Endothelial cell of umbilical vein (primary cell): ENCODE data around the gene EYS. TPM values are rescaled to one million over a fixed set of nuclear protein-coding genes. Genes with fewer than 3 reads are reported as not detected.

Experiments used
- BruUV-seq: library from RNA; stranded (reverse); fragments of 400-500 nt; replicated peaks from 2 replicates; lab custom pipeline; 2021; lab: Mats Ljungman, UMichigan
- CTCF ChIA-PET: fragments of 300-600, 350-600 bp; sonication (Branson Sonifier 250); formaldehyde crosslinking; loops from one replicate; lab custom pipeline; 2021; ENCODE audit warnings: antibody characterized with exemption, inconsistent platforms; lab: Charles Lee
- POLR2A ChIA-PET: fragments of 300-600, 350-600 bp; sonication (Branson Sonifier 250); formaldehyde crosslinking; loops from one replicate; lab custom pipeline; 2021; ENCODE audit warnings: antibody characterized with exemption, inconsistent platforms; lab: Charles Lee
- DNase-seq: peaks from one replicate; pipeline ENCODE4 v3.0.0-alpha.2; 2011; ENCODE audit warnings: low read depth, low spot score
- FAIRE-seq: peaks from 2 replicates; lab custom pipeline; 2011; peaks lifted over from hg19 to GRCh38; lab: Jason Lieb, UNC
- H2AFZ ChIP-seq: 2 replicates; pipeline ENCODE4 v1.6.0; 2012; ENCODE audit warnings: low read depth, low read length, control low read depth, inconsistent platforms
- H3K27ac ChIP-seq: 2 replicates; pipeline ENCODE4 v1.5.1; 2011; ENCODE audit warnings: low read depth, mild to moderate bottlenecking, control low read depth, low read length, moderate library complexity; ENCODE audit not compliant: insufficient read depth
- H3K27me3 ChIP-seq, 2 experiments: 2 replicates each; pipeline versions ENCODE4 v1.6.0 to v1.6.1; 2011; ENCODE audit warnings: low read length in 2 of 2, mixed read lengths in 1 of 2; ENCODE audit not compliant: control insufficient read depth in 2 of 2, insufficient read depth in 2 of 2
- H3K36me3 ChIP-seq, 2 experiments: 2 replicates in 1 of 2; 3 replicates in 1 of 2; pipeline ENCODE4 v1.5.1; 2011; ENCODE audit warnings: low read length in 2 of 2, mild to moderate bottlenecking in 1 of 2, moderate library complexity in 1 of 2; ENCODE audit not compliant: control insufficient read depth in 2 of 2, insufficient read depth in 2 of 2; ENCODE audit errors: extremely low read depth in 1 of 2
- H3K4me1 ChIP-seq: 3 replicates; pipeline ENCODE4 v1.5.1; 2011; ENCODE audit warnings: mild to moderate bottlenecking, low read length; ENCODE audit not compliant: control insufficient read depth, insufficient read depth; ENCODE audit errors: extremely low read depth
- H3K4me2 ChIP-seq: 2 replicates; pipeline ENCODE4 v1.6.1; 2011; ENCODE audit warnings: low read length, control low read depth, mixed read lengths; ENCODE audit not compliant: insufficient read depth
- H3K4me3 ChIP-seq, 3 experiments: fragments of 200-600 bp in 1 of 3; sonication (generic), shearing (Covaris generic) in 1 of 3; replicated peaks in 1 of 3; 2 replicates each; pipeline ENCODE4 v1.5.1; 2011 to 2016; ENCODE audit warnings: control low read depth in 3 of 3, low read length in 3 of 3, mild to moderate bottlenecking in 2 of 3, inconsistent platforms in 1 of 3, low read depth in 1 of 3, moderate library complexity in 1 of 3; ENCODE audit not compliant: insufficient read depth in 1 of 3
- H3K79me2 ChIP-seq: 2 replicates; pipeline ENCODE4 v1.6.0; 2012; ENCODE audit warnings: low read length, inconsistent platforms; ENCODE audit not compliant: control insufficient read depth, insufficient read depth
- H3K9ac ChIP-seq: replicated peaks from 2 replicates; pipeline ENCODE3; 2011; ENCODE audit warnings: low read length, control low read depth; ENCODE audit not compliant: insufficient read depth; ENCODE audit errors: extremely low read depth
- H3K9me1 ChIP-seq: replicated peaks from 3 replicates; pipeline ENCODE4 v1.6.0; 2011; ENCODE audit warnings: mild to moderate bottlenecking, low read length; ENCODE audit not compliant: control insufficient read depth, insufficient read depth; ENCODE audit errors: extremely low read depth
- H3K9me3 ChIP-seq: replicated peaks from 2 replicates; pipeline ENCODE4 v1.5.1; 2012; ENCODE audit warnings: low read length, inconsistent platforms; ENCODE audit not compliant: control insufficient read depth, insufficient read depth
- H4K20me1 ChIP-seq: replicated peaks from 2 replicates; pipeline ENCODE3; 2011; ENCODE audit warnings: mild to moderate bottlenecking, low read length; ENCODE audit not compliant: control insufficient read depth, insufficient read depth; ENCODE audit errors: extremely low read depth
- CTCF ChIP-seq, 2 donors: IDR thresholded peaks; 1 replicate in 1 of 2; 2 replicates in 1 of 2; pipeline ENCODE4 v1.5.1; 2011; ENCODE audit warnings: low read length in 2 of 2, mild to moderate bottlenecking in 2 of 2, moderate library complexity in 2 of 2, control low read depth in 1 of 2, inconsistent platforms in 1 of 2, low read depth in 1 of 2; ENCODE audit not compliant: insufficient read depth in 1 of 2; ENCODE audit errors: extremely low read depth in 1 of 2
- EZH2 ChIP-seq: IDR thresholded peaks from 2 replicates; pipeline ENCODE4 v1.6.1; 2012; ENCODE audit warnings: borderline replicate concordance, low read depth, mild to moderate bottlenecking, moderate library complexity, low read length, inconsistent platforms; ENCODE audit not compliant: severe bottlenecking
- FOS ChIP-seq: IDR thresholded peaks from 2 replicates; pipeline ENCODE4 v1.6.1; 2011; ENCODE audit warnings: mild to moderate bottlenecking, low read length, moderate library complexity, borderline replicate concordance; ENCODE audit not compliant: insufficient read depth
- GATA2 ChIP-seq: IDR thresholded peaks from 2 replicates; pipeline ENCODE4 v1.7.0; 2011; ENCODE audit warnings: low read depth, mild to moderate bottlenecking, moderate library complexity, mixed read lengths, low read length; ENCODE audit not compliant: insufficient read length, insufficient read depth
- JUN ChIP-seq: IDR thresholded peaks from 2 replicates; pipeline ENCODE4 v1.6.1; 2011; ENCODE audit warnings: borderline replicate concordance, low read depth; ENCODE audit not compliant: insufficient read length, insufficient read depth
- MAX ChIP-seq: IDR thresholded peaks from 2 replicates; pipeline ENCODE4 v1.6.1; 2011; ENCODE audit not compliant: insufficient read depth, insufficient read length
- MYC ChIP-seq: IDR thresholded peaks from one replicate; pipeline ENCODE4 v1.6.1; 2011; ENCODE audit warnings: mild to moderate bottlenecking, low read depth, low read length
- POLR2A ChIP-seq: IDR thresholded peaks from 2 replicates; pipeline ENCODE4 v1.6.1; 2012; ENCODE audit warnings: low read depth, mild to moderate bottlenecking, control low read depth, low read length
- POLR2AphosphoS5 ChIP-seq: IDR thresholded peaks from 2 replicates; pipeline ENCODE4 v1.6.1; 2012; ENCODE audit warnings: low read depth, mild to moderate bottlenecking, control low read depth, low read length, moderate library complexity; ENCODE audit not compliant: insufficient read depth
- dilution Hi-C: fragments of 300-500 bp; cut with MboI; formaldehyde crosslinking; loops from one replicate; pipeline ENCODE4 v1.15.0; 2019; ENCODE audit warnings: low sequenced_read_pairs; ENCODE audit not compliant: extremely low pct_ligation_motif_present
- intact Hi-C: fragments of 100-400 bp; cut with micrococcal nuclease; formaldehyde crosslinking; loops from one replicate; pipeline ENCODE4 v1.10.0; 2022
- polyA plus RNA-seq, 4 experiments: library from polyadenylated mRNA; depleted of rRNA in 3 of 4; stranded (reverse) in 3 of 4; unstranded in 1 of 4; fragments of >200 nt; gene quantifications; 2 replicates each; pipeline versions ENCODE4 v1.2.1 to v1.2.3, GENCODE V29; 2011 to 2012; ENCODE audit warnings: missing spikeins in 1 of 4
- total RNA-seq: library from RNA; stranded (reverse); gene quantifications from 2 replicates; pipeline ENCODE4 v1.2.3, GENCODE V29; 2021

Gene EYS
- total and polyA plus RNA-seq, 2 donors (not counting 3 experiments of a cell fraction or from before 2014, with no cell fraction given) = 0.01 to 0.27 TPM

DNA sequence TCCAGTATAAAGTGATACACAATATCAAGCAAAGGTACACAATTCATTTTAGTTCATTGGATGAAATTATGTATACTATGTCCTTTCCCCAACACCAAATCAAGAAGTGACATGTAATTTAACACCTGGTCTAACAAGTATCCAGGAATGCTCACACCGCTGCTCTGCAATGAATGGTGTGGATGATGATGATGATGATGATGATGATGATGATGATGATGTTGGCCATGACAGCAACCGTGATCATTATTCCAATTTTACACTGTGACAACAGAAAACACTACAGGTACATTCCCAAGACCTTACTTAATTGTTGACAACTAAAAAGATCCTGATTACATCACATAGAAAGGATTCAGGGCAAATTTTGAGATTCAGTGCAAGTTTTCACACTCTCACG, 1449.4 kb downstream of the EYS start:
- Histone ChIP-seq H3K4me2 (no peak overlapping the region), H4K20me1 (no peaks in the 10 kb centered on the region), H3K9me3 (no peaks in the 10 kb centered on the region), H3K4me3 (no peak overlapping the region), H3K27me3 (no peaks in the 10 kb centered on the region), H3K9me1 (no peaks in the 10 kb centered on the region), H2AFZ (no peak overlapping the region), H3K27ac (no peak overlapping the region), H3K79me2 (no peaks in the 10 kb centered on the region), H3K9ac (no peak overlapping the region), H3K36me3 (no peaks in the 10 kb centered on the region), H3K4me1 (peaks cover 7% of the 10 kb centered on the region)
- no peak for TF ChIP-seq GATA2
- no peak for TF ChIP-seq POLR2A
- TF ChIP-seq MAX = no peak
- no peak for TF ChIP-seq EZH2
- TF ChIP-seq CTCF (IDR thresholded peaks at IDR 0.05; ENCODE audit: extremely low read depth in 1 of 2, insufficient read depth in 1 of 2, low read depth in 1 of 2, low read length in 2 of 2) = no peak
- TF ChIP-seq JUN = no peak
- TF ChIP-seq MYC = no peak
- no peak for TF ChIP-seq POLR2AphosphoS5
- no peak for TF ChIP-seq FOS
- FAIRE-seq (no peak), DNase-seq (no peak)
- CTCF ChIA-PET = no interaction called here
- no TSS peak for BruUV-seq
- POLR2A ChIA-PET = no interaction called here
- intact Hi-C loops = no loop called here
- dilution Hi-C loops = no loop called here
